Gastrocnemius medialis (tissue), 4 donors: ENCODE results near the gene NUF2.

Experiments
- CTCF ChIP-seq, 5 experiments: fragments of 450-650 bp in 3 of 5; fragments of 200-600 bp in 2 of 5; sonication (generic) in 2 of 5; IDR thresholded peaks in 4 of 5; conservative IDR thresholded peaks in 1 of 5; 1 replicate in 4 of 5; 2 replicates in 1 of 5; pipeline ENCODE4 v1.5.1; 2016 to 2019; ENCODE audit warnings: antibody characterized with exemption in 5 of 5, mild to moderate bottlenecking in 3 of 5, moderate library complexity in 3 of 5
- POLR2A ChIP-seq, 2 donors: fragments of 450-650 bp; IDR thresholded peaks; one replicate each; pipeline ENCODE4 v1.6.1; 2017; ENCODE audit warnings: antibody characterized with exemption in 2 of 2, mild to moderate bottlenecking in 2 of 2, moderate library complexity in 2 of 2

- no peak for TF ChIP-seq CTCF (IDR thresholded peaks at IDR 0.05 in 4 of 5, conservative IDR thresholded peaks at IDR 0.05 in 1 of 5)
- TF ChIP-seq POLR2A (IDR thresholded peaks at IDR 0.05): no peak
Measured at GRCh38 chr1:163395790-163396189, 74.0 kb downstream of the NUF2 start.
